Measurements from ENCODE around the gene ANKRA2.

DNA sequence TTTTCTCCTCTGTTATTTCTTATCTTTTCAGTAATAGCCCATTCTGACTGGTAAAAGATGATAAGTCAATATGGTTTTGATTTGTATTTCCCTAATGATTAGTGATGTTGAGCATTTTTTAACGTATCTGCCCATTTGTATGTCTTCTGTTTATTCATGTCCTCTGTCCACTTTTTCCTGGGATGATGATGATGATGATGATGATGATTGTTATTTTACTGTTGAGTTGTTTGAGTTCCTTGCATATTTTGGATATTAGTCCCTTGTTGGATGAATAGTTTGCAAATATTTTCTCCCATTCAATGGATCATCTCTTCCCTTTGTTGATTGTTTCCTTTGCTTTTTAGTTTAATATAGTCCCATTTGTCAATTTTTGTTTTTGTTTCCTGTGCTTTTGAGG is 27.1 kb upstream of the ANKRA2 start:
- no peak for TF ChIP-seq POLR2A (IDR thresholded peaks at IDR 0.05; ENCODE audit: low read depth)
- TF ChIP-seq, protein P1, sequence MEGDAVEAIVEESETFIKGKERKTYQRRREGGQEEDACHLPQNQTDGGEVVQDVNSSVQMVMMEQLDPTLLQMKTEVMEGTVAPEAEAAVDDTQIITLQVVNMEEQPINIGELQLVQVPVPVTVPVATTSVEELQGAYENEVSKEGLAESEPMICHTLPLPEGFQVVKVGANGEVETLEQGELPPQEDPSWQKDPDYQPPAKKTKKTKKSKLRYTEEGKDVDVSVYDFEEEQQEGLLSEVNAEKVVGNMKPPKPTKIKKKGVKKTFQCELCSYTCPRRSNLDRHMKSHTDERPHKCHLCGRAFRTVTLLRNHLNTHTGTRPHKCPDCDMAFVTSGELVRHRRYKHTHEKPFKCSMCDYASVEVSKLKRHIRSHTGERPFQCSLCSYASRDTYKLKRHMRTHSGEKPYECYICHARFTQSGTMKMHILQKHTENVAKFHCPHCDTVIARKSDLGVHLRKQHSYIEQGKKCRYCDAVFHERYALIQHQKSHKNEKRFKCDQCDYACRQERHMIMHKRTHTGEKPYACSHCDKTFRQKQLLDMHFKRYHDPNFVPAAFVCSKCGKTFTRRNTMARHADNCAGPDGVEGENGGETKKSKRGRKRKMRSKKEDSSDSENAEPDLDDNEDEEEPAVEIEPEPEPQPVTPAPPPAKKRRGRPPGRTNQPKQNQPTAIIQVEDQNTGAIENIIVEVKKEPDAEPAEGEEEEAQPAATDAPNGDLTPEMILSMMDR (IDR thresholded peaks at IDR 0.05): no peak
